ENCODE data around the gene ANTXR1.

DNA sequence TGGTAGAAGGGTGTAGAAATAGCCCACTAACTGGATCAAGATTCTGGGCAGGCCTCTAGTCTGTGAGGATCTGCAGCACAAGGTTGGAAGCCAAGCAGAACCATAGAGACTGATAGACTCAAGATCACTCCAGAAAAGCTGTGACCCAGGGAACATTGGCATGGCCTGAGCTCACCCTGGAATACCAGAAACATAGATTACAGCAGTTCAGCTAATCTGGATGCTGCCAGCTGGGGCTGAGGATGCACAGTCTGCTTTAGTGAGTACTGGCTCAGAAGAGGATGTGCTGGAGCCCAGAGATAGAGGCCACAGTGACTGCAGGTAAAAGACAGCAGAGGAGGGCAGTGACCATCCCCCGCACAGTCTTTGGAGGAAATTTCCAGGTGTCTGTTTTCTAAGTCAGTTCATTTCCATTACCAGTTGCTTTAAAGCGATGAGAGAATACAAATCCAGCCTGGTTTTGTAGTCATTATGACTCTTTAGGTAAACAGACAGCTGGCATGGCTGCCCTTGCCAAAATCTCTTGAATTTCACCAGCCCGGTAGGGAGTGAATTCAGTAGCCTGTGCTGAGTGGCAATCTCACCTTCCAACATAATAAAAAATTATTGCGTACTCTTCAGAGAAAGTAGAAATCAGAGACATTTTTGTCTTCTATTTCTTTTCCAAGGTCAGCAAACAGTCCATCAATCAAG is 119.2 kb downstream of the ANTXR1 start:
- TF ChIP-seq, protein P1, sequence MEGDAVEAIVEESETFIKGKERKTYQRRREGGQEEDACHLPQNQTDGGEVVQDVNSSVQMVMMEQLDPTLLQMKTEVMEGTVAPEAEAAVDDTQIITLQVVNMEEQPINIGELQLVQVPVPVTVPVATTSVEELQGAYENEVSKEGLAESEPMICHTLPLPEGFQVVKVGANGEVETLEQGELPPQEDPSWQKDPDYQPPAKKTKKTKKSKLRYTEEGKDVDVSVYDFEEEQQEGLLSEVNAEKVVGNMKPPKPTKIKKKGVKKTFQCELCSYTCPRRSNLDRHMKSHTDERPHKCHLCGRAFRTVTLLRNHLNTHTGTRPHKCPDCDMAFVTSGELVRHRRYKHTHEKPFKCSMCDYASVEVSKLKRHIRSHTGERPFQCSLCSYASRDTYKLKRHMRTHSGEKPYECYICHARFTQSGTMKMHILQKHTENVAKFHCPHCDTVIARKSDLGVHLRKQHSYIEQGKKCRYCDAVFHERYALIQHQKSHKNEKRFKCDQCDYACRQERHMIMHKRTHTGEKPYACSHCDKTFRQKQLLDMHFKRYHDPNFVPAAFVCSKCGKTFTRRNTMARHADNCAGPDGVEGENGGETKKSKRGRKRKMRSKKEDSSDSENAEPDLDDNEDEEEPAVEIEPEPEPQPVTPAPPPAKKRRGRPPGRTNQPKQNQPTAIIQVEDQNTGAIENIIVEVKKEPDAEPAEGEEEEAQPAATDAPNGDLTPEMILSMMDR (IDR thresholded peaks at IDR 0.05): no peak
- TF ChIP-seq EP300 (IDR thresholded peaks at IDR 0.05) (no peak), POLR2AphosphoS5 (IDR thresholded peaks at IDR 0.05) (no peak)
